ENCODE data around the gene CAPZB.

CAPZB gene

GRCh38 chr1:19324665-19324990 lies 160.7 kb downstream of the CAPZB start:
- no peak for DNase-seq

GRCh38 chr1:19323987-19324664 lies 161.2 kb downstream of the CAPZB start:
- no peak for DNase-seq

- no peak for DNase-seq
These were observed 162.9 kb downstream of the CAPZB start for GRCh38 chr1:19322481-19322880.

DNA sequence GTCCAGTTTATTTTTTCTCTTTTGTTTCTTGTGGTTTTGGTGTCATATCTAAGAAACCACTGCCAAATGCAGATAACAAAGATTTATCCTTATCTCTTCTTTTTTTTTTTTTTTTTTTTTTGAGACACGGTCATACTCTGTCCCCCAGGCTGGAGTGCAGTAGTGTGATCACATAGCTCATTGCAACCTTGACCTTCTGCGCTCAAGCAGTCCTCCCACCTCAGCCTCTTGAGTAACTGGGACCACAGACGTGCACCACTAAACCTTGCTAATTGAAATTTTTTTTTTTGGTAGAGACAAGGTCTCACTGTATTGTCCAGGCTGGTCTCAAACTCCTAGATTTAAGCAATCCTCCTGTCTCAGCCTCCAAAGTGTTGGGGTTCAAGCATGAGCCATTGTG lies 164.3 kb downstream of the CAPZB start:
- DNase-seq: no peak

- DNase-seq: no peak
These were observed 166.1 kb downstream of the CAPZB start for GRCh38 chr1:19319196-19319595.

GRCh38 chr1:19317126-19317910 lies 168.0 kb downstream of the CAPZB start:
- DNase-seq: no peak

- no peak for DNase-seq
These were observed 169.8 kb downstream of the CAPZB start for GRCh38 chr1:19315378-19316198.

DNA sequence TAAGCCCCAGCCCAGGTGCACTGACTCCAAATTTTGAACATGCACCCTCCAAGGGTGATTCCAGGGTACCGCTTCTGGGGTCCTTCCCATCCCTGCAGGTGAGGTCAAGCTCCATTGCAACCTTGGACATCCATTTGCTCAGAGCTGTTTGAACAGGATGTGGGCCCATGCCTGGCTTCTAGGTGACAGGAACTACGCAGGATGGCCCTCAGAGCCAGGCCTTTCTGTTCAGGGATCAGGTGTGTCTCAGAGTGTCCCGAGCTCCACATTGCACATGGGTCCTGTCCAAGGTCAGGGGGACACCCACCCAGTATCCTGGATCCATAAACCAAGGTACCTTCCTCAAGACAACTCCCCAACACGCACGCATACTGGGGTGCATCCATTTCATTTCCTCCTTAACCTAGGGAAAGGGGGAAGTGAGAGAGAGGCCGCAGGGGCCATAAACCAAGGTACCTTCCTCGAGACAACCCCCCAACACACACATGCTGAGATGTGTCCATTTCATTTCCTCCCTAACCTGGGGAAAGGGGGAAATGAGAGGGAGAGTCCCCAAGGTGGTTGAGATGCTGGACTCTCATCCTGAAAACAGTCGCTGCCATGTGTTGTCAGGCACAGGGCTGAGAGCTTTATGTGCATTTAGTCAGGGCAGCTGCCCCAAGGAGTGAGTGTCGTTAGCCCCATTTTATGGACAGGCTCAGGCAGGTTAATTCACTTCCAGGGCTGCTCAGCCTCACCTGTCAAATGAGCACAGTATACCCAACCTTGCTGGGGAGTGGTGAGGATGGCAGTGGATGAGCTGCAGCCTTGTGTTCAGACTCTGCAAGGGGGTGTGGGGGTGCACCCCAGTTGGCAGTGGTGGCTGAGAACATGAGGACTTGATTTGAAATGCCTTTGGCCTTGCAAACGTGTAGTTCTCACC lies 171.1 kb downstream of the CAPZB start:
- no peak for DNase-seq

GRCh38 chr1:19313636-19313959 lies 171.7 kb downstream of the CAPZB start:
- DNase-seq: no peak

DNA sequence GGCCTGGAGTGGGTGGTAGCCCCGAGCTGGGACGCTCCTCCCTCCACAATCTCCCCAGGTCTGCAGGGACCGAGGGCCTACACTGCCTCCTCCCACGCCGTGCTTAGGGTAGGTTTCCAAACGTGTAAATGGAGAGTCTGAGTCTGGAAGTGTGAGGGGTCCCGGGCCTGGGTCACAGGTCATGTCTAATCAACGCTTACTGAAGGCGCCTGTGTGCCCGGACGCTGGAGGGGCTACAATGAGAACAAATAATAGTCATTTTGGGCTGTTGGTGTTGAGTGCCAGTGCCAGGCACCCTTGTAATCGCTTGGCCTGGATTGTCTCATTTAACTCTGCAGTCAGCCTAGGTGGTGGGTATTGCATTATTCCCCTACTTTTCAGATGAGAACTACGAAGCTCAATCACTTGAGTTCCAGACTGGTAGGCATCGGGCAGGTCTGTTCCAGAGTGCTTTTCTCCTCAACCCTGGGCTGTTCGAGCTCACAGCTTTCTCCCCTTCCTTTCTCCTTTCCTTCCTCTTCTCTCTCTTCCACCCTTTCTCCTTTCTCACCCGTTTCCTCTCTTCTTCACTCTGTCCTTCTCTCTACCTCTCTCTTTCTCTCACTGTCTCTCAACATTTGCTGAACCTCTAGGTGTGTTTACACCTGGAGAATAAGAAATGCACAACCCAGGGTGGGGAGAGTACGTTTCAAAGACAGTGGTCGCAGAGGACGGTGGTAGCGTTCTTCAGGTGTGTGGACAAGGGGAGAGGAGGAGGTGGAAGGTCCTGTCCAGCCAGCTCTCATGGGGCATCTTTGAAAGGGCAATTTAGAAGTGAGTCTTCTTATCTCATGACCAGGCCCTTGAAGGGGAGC lies 172.3 kb downstream of the CAPZB start:
- no peak for DNase-seq

GRCh38 chr1:19311931-19312781 lies 173.2 kb downstream of the CAPZB start, which contains the start of the genes AKR7A2 and SLC66A1:
Gene AKR7A2, minus strand, starts transcription at chr1:19312144. Its CDS starts 20 bp downstream, at chr1:19312124.
Gene SLC66A1, plus strand, starts transcription at chr1:19312326. Its CDS starts 5,352 bp downstream, at chr1:19317678.
- peak; percentile 84 for DNase-seq

- no peak for DNase-seq
These were observed 173.8 kb downstream of the CAPZB start for GRCh38 chr1:19311503-19311930.

DNA sequence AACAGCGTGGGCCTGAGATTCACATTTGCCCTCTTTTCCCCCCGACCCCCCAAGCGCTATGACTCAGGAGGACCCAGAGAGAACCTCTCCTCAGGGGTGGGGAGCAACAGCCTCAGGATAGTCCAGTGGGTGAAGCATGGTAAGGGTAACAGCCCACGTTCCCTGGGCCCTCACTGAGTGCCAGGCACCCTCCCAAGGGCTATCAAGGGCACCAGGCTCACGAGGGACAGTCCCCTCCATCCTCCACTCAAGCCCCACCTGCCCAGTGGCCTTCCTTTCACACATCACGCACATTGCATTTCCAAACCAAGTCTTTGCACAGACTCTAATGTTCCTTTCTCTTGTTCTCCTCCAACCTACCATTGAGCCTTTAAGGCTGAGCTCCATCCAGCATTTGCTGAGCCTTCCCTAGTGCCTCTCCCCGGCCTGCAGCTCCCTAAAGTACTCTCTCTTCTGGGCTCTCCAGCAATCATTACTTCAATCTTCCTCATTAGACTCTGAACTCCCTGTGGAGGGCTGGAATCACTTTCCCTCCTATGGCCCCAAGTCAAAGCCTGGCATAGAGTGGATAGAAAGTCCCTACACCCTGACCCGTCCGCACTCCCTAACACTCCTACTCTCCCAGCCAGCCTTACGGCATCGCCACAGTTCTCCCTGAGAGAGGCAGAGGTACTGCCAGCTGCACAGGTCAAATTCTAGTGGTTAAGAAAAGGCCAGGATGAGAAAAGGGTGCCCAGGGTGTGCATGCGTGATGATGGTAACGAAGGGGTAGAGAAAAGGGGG lies 174.4 kb downstream of the CAPZB start:
- DNase-seq: no peak

GRCh38 chr1:19310061-19310460 lies 175.3 kb downstream of the CAPZB start:
- no peak for DNase-seq

DNA sequence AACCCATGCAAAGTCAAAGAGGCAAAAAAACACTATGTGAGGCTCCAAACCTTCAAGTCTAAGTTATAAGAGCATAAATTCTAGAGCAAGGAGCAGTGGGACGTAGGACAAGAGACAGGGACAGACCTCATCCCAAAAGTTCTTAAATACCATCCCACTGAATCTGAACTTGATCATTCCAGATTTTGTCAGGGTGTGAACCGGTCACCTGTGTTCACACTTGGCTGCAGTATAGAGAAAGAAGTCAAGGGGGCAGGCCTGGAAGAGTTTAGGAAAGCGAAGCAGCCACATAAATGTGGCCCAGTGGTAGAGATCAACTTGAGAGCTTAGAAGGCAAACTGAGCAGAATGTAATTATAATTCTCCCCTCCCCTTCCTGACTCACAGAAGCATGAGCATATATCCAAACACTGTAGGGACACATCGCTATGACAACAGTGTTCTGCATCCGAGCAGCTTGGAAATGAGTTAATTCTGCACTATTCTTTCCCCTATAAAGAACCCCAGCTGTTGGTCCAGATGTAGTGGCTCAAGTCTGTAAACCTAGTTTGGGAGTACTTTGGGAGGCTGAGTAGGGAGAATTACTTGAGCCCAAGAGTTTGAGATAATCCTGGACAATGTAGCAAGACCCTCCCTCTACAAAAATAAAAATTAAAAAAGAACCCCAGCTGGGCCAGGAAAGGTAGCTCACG lies 176.1 kb downstream of the CAPZB start:
- DNase-seq: no peak

- no peak for DNase-seq
These were observed 176.8 kb downstream of the CAPZB start for GRCh38 chr1:19308509-19308907.

GRCh38 chr1:19307794-19308508 lies 177.4 kb downstream of the CAPZB start:
- DNase-seq: no peak

DNA sequence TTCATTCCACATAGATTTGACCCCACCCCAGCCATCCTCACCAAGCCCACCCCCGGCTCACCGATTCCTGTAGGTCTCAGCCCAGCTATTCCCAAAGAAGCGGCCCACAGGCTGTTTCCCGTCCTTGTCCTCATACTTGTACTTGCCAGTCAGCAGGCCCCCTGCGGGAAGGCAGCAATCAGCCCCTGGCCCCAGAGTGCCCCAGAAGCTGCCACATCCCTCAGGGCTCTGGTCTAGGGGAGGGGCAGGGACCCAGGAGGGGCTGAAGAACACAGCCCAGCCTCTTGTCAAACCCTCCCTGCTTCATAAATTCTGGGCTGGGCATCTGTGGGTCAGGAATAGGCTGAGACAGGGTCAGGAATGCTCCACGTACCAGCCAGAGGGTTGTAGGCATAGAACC lies 178.4 kb downstream of the CAPZB start:
- DNase-seq: no peak

Measured in NCI-H446 treated with DMSO at 0.1 percent for 48 hours (cell line).